Measurements from ENCODE around the gene BST2.

The BST2 gene

DNA sequence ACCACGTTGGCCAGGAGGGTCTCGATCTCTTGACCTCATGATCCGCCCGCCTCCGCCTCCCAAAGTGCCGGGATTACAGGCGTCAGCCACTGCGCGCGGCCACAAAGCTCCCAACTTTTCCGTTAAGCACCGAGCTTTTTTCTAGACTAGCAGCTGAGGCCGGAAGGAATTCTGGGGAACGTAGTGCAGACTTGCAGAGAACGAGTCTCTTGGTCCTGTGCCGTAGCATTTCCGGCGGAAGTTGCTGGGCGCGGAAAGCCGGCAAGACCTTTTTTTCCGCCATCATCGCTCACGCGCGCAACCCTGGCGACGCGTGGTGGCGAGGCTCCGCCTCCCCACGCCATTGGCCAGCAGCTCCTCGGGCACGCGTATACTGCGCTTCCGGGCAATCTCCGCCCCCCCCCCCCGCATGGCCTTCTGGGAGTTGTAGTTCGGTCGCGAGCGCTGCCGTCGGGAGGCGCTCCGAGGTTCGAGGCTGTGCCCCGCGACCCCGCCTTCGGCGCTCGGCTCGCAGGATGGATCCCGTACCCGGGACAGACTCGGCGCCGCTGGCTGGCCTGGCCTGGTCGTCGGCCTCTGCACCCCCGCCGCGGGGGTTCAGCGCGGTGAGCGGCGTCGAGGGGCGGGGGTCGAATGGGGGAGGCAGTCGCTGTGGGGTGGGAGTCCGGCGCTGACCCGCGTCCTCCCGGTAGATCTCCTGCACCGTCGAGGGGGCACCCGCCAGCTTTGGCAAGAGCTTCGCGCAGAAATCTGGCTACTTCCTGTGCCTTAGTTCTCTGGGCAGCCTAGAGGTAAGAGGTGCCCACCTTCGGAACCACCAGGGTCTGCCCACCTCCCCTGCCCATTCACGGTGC lies 14.4 kb upstream of the BST2 start, which contains the start of gene MVB12A (continued):
- peak; percentile 92; the same call in 1 of the 2 replicates for TF ChIP-seq HIC1 (tag by site-specific recombination; IDR thresholded peaks at IDR 0.05)
- TF ChIP-seq, protein P1, sequence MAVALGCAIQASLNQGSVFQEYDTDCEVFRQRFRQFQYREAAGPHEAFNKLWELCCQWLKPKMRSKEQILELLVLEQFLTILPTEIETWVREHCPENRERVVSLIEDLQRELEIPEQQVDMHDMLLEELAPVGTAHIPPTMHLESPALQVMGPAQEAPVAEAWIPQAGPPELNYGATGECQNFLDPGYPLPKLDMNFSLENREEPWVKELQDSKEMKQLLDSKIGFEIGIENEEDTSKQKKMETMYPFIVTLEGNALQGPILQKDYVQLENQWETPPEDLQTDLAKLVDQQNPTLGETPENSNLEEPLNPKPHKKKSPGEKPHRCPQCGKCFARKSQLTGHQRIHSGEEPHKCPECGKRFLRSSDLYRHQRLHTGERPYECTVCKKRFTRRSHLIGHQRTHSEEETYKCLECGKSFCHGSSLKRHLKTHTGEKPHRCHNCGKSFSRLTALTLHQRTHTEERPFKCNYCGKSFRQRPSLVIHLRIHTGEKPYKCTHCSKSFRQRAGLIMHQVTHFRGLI (tag by site-specific recombination; IDR thresholded peaks at IDR 0.05): no peak
- no peak for TF ChIP-seq ZNF311 (tag by site-specific recombination; IDR thresholded peaks at IDR 0.05; ENCODE audit: borderline replicate concordance)
- no peak for TF ChIP-seq RBAK (tag by site-specific recombination; IDR thresholded peaks at IDR 0.05)
- TF ChIP-seq ZNF302 (tag by site-specific recombination; IDR thresholded peaks at IDR 0.05; ENCODE audit: low read depth): no peak
- no peak for TF ChIP-seq ZNF157 (tag by site-specific recombination; IDR thresholded peaks at IDR 0.05)
- TF ChIP-seq, protein P2, sequence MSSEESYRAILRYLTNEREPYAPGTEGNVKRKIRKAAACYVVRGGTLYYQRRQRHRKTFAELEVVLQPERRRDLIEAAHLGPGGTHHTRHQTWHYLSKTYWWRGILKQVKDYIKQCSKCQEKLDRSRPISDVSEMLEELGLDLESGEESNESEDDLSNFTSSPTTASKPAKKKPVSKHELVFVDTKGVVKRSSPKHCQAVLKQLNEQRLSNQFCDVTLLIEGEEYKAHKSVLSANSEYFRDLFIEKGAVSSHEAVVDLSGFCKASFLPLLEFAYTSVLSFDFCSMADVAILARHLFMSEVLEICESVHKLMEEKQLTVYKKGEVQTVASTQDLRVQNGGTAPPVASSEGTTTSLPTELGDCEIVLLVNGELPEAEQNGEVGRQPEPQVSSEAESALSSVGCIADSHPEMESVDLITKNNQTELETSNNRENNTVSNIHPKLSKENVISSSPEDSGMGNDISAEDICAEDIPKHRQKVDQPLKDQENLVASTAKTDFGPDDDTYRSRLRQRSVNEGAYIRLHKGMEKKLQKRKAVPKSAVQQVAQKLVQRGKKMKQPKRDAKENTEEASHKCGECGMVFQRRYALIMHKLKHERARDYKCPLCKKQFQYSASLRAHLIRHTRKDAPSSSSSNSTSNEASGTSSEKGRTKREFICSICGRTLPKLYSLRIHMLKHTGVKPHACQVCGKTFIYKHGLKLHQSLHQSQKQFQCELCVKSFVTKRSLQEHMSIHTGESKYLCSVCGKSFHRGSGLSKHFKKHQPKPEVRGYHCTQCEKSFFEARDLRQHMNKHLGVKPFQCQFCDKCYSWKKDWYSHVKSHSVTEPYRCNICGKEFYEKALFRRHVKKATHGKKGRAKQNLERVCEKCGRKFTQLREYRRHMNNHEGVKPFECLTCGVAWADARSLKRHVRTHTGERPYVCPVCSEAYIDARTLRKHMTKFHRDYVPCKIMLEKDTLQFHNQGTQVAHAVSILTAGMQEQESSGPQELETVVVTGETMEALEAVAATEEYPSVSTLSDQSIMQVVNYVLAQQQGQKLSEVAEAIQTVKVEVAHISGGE (tag by site-specific recombination; conservative IDR thresholded peaks at IDR 0.05; ENCODE audit: low read depth): peak; percentile 98
- TF ChIP-seq YY2 (tag by site-specific recombination; IDR thresholded peaks at IDR 0.05): peak; percentile 76
- 0 out of 2 replicates have a peak, but pooled peaks have one; percentile 28 for TF ChIP-seq BCL11A (tag by site-specific recombination; IDR thresholded peaks at IDR 0.05; ENCODE audit: low read depth)
- TF ChIP-seq ZNF19 (tag by site-specific recombination; IDR thresholded peaks at IDR 0.05; ENCODE audit: low read depth): no peak
- no peak for TF ChIP-seq ZNF830 (tag by site-specific recombination; IDR thresholded peaks at IDR 0.05; ENCODE audit: low read depth)
- 0 out of 2 replicates have a peak, but pooled peaks have one; percentile 66 for TF ChIP-seq KLF16 (tag by site-specific recombination; IDR thresholded peaks at IDR 0.05)
- TF ChIP-seq ZNF426 (tag by site-specific recombination; IDR thresholded peaks at IDR 0.05): no peak
- TF ChIP-seq ZNF433 (tag by site-specific recombination; IDR thresholded peaks at IDR 0.05; ENCODE audit: low read depth): no peak
- no peak for TF ChIP-seq ZNF549 (tag by site-specific recombination; IDR thresholded peaks at IDR 0.05)
- peak; percentile 82 for TF ChIP-seq SP7 (tag by site-specific recombination; IDR thresholded peaks at IDR 0.05)
- no peak for TF ChIP-seq ZFP3 (tag by site-specific recombination; IDR thresholded peaks at IDR 0.05; ENCODE audit: low read depth)
- TF ChIP-seq, protein P3, sequence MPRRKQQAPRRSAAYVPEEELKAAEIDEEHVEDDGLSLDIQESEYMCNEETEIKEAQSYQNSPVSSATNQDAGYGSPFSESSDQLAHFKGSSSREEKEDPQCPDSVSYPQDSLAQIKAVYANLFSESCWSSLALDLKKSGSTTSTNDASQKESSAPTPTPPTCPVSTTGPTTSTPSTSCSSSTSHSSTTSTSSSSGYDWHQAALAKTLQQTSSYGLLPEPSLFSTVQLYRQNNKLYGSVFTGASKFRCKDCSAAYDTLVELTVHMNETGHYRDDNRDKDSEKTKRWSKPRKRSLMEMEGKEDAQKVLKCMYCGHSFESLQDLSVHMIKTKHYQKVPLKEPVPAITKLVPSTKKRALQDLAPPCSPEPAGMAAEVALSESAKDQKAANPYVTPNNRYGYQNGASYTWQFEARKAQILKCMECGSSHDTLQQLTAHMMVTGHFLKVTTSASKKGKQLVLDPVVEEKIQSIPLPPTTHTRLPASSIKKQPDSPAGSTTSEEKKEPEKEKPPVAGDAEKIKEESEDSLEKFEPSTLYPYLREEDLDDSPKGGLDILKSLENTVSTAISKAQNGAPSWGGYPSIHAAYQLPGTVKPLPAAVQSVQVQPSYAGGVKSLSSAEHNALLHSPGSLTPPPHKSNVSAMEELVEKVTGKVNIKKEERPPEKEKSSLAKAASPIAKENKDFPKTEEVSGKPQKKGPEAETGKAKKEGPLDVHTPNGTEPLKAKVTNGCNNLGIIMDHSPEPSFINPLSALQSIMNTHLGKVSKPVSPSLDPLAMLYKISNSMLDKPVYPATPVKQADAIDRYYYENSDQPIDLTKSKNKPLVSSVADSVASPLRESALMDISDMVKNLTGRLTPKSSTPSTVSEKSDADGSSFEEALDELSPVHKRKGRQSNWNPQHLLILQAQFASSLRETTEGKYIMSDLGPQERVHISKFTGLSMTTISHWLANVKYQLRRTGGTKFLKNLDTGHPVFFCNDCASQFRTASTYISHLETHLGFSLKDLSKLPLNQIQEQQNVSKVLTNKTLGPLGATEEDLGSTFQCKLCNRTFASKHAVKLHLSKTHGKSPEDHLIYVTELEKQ (tag by site-specific recombination; IDR thresholded peaks at IDR 0.05; ENCODE audit: borderline replicate concordance): no peak
- TF ChIP-seq ZBTB8A (tag by site-specific recombination; IDR thresholded peaks at IDR 0.05): peak; percentile 76
- TF ChIP-seq, protein P4, sequence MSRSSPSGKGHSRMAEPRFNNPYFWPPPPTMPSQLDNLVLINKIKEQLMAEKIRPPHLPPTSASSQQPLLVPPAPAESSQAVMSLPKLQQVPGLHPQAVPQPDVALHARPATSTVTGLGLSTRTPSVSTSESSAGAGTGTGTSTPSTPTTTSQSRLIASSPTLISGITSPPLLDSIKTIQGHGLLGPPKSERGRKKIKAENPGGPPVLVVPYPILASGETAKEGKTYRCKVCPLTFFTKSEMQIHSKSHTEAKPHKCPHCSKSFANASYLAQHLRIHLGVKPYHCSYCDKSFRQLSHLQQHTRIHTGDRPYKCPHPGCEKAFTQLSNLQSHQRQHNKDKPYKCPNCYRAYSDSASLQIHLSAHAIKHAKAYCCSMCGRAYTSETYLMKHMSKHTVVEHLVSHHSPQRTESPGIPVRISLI (tag by site-specific recombination; IDR thresholded peaks at IDR 0.05): peak; percentile 99
- TF ChIP-seq TRIM28 (IDR thresholded peaks at IDR 0.05; ENCODE audit: borderline replicate concordance, low read length): peak; percentile 32; the same call in 1 of the 2 replicates
- peak; percentile 40; the same call in 1 of the 2 replicates for TF ChIP-seq OSR2 (tag by site-specific recombination; IDR thresholded peaks at IDR 0.05)
- TF ChIP-seq PRDM4 (tag by site-specific recombination; IDR thresholded peaks at IDR 0.05): peak; percentile 7; the same call in 1 of the 2 replicates
- TF ChIP-seq ZNF544 (tag by site-specific recombination; IDR thresholded peaks at IDR 0.05): no peak

All from HEK293 (cell line).